ENCODE data around the gene WDR90.

Gene WDR90

DNA sequence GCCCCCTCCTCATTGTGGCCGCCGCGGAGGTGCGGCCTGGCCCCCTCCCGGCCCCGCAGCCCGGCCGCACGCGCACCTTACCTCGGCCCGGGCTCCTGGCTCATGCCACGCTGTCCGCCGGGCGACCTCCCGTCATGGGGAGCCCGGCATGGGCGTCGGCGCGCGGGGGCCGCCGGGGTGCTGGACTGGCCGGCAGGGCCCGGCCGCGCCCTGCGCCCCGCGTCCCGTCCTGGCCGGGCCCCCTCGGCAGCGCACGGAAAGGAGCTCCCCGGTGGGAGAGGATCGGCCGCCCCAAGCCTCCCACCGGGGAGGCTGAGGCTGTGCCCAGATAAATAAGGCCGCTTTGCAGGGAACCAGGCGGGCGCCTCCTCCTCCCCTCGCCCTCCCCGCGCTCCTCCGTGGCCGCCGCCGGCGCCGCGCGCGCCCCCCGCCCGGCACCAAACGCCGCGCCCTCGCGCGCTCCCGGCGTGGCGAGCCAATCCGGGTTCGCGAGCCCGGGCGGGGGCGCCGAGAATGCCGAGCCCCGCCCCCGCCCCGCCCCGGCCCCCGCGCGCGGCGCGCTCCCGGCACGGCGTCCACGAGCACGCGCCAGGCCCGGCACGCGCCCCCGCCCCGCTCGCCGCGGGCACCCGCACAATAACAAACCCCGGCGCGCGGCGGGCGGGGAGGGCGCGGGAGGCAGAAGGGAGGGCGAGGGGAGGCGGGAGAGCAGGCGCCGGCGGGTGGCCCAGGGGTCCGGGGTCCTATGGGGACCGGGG is 56.4 kb downstream of the WDR90 start, which contains the start of gene FBXL16:
Gene FBXL16 (minus strand): TSS at position 371 of the 758 bp plus-strand sequence. CDS start 8,396 bp downstream, outside the sequence.
- TF ChIP-seq, protein P1, sequence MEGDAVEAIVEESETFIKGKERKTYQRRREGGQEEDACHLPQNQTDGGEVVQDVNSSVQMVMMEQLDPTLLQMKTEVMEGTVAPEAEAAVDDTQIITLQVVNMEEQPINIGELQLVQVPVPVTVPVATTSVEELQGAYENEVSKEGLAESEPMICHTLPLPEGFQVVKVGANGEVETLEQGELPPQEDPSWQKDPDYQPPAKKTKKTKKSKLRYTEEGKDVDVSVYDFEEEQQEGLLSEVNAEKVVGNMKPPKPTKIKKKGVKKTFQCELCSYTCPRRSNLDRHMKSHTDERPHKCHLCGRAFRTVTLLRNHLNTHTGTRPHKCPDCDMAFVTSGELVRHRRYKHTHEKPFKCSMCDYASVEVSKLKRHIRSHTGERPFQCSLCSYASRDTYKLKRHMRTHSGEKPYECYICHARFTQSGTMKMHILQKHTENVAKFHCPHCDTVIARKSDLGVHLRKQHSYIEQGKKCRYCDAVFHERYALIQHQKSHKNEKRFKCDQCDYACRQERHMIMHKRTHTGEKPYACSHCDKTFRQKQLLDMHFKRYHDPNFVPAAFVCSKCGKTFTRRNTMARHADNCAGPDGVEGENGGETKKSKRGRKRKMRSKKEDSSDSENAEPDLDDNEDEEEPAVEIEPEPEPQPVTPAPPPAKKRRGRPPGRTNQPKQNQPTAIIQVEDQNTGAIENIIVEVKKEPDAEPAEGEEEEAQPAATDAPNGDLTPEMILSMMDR (IDR thresholded peaks at IDR 0.05), result no peak

GRCh38 chr16:706189-707061 is 57.3 kb downstream of the WDR90 start:
- TF ChIP-seq, protein P1 (IDR thresholded peaks at IDR 0.05), result no peak

DNA sequence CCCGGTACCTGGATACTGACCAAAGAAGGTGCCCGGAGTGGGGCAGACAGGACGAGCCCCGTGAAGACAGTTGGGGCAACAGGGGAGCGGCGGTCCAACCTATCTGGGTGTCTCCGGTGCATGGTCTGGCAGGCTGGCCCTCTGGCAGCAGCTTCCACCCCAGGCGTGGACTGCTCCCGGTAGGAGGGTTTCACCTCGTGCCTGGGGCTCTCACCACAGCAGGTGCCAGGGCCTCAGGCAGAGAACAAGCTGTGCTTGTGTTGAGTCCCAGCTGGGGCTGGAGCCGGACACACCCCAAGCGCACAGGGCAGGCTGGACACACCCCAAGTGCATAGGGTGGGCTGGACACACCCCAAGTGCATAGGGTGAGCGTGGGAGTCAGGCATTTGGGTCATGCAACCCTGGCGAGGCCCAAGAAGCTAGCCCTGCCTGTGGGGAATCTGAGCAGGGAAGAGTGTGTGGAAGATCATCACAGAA is 57.9 kb downstream of the WDR90 start:
- TF ChIP-seq, protein P1 (IDR thresholded peaks at IDR 0.05), result no peak

GRCh38 chr16:708019-708418 is 58.9 kb downstream of the WDR90 start:
- TF ChIP-seq, protein P1 (IDR thresholded peaks at IDR 0.05), result no peak

- TF ChIP-seq, protein P1 (IDR thresholded peaks at IDR 0.05), result no peak
Measured at GRCh38 chr16:708959-709358, 59.8 kb downstream of the WDR90 start.

GRCh38 chr16:709566-710499 is 60.7 kb downstream of the WDR90 start:
- TF ChIP-seq, protein P1 (IDR thresholded peaks at IDR 0.05), result no peak

Measured in LNCAP (cell line).